ENCODE results near the gene CUBN. TPM values are rescaled to one million over a fixed set of nuclear protein-coding genes. Genes with fewer than 3 reads are reported as not detected.
"Not testable (repeated sequence)": the region's sequence is repeated elsewhere in the genome, so short reads cannot be mapped to it uniquely, and the experiment has no call there.

Gene CUBN
- total RNA-seq, 1 donor from 2014 or later = 1.0 TPM

DNA sequence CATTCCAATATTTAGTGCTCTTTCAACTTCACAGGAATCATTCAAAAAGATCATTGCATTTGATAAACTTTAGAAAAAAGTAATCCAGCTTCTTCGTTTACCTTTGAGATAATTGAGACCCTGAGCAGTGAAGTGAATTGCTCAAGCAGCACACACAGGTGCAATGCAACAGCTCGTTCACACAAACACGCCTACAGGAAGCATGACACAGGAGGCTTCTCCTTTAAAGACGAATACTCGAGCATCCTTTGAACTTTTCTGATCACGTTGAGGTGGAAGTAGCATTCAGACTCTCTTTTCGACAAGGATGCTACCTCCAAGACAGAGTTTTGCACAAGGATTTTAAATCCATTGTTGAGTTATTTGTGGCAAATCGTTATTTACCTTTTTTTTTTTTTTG is 294.4 kb downstream of the CUBN start:
- Mint-ChIP-seq H3K9me3 (peaks cover 4% of the 10 kb centered on the region), H3K27me3 (peaks cover 10% of the 10 kb centered on the region), H3K4me3 (no peak overlapping the region), H3K27ac (no peak overlapping the region), H3K36me3 (no peaks in the 10 kb centered on the region), H3K4me1 (ENCODE audit: unreplicated experiment) (peaks cover 6% of the 10 kb centered on the region)
- TF ChIP-seq CTCF (conservative IDR thresholded peaks at IDR 0.05) = no peak
- no peak for DNase-seq (ENCODE audit: extremely low spot score, unreplicated experiment)

DNA sequence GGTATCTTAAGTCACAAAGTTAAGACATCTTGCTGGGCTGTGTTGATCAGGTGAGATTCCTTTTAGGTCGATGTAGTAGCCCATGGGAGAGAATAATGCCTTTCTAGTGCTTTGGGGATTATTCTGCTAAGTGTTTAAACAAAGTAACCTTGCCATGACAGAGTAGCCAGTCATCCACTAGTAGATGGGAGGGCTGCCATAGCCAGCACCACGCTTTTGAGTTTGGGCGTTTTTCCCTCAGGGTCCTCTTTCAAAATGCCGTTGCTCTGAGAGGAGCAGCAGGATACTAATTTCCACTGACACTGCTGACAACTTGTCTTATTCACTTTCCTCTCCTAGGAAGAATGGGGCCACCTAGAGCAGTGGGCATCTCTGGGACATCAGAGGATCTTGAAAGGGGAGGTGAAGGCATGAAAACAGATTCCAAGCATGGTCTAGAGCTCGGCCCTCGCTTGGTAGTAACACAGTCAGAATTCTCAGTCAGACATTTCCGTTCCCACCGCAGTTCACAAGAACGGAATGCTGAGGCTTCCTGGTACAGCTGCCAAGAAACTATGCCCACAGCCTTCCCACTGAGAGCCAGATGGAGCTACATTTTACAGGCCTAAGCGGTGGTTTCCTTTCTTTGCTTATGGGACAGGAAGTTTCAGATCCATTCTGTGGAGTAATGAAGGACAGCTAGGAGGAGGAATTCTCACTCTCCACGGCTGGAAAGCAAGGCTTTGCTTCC is 297.1 kb downstream of the CUBN start:
- no peak for DNase-seq (ENCODE audit: extremely low spot score, unreplicated experiment)
- H3K4me1 Mint-ChIP-seq (ENCODE audit: unreplicated experiment) = peaks cover 14% of the 10 kb centered on the region
- TF ChIP-seq CTCF (conservative IDR thresholded peaks at IDR 0.05) = no peak
- H3K27ac Mint-ChIP-seq = no peak overlapping the region
- H3K4me3 Mint-ChIP-seq = no peak overlapping the region
- H3K36me3 Mint-ChIP-seq = no peaks in the 10 kb centered on the region
- peaks cover 7% of the 10 kb centered on the region for H3K27me3 Mint-ChIP-seq
- peaks cover 2% of the 10 kb centered on the region for H3K9me3 Mint-ChIP-seq

- no peak overlapping the region for H3K27ac Mint-ChIP-seq
- DNase-seq (ENCODE audit: extremely low spot score, unreplicated experiment) = no peak
Observed at GRCh38 chr10:16828701-16829175, 300.9 kb downstream of the CUBN start.

GRCh38 chr10:16828114-16828568 is 301.5 kb downstream of the CUBN start:
- DNase-seq (ENCODE audit: extremely low spot score, unreplicated experiment) = no peak
- peaks cover 4% of the 10 kb centered on the region for H3K9me3 Mint-ChIP-seq
- peak; percentile 84 for TF ChIP-seq CTCF (conservative IDR thresholded peaks at IDR 0.05)
- H3K4me1 Mint-ChIP-seq (ENCODE audit: unreplicated experiment) = peaks cover 14% of the 10 kb centered on the region
- no peak overlapping the region for H3K4me3 Mint-ChIP-seq
- peaks cover 3% of the 10 kb centered on the region for H3K27me3 Mint-ChIP-seq
- H3K27ac Mint-ChIP-seq = no peak overlapping the region
- no peaks in the 10 kb centered on the region for H3K36me3 Mint-ChIP-seq

More at GRCh38 chr10:16828701-16829175, 300.9 kb downstream of the CUBN start:
- Mint-ChIP-seq H3K27me3 (peaks cover 4% of the 10 kb centered on the region), H3K4me3 (no peak overlapping the region), H3K4me1 (ENCODE audit: unreplicated experiment) (peaks cover 14% of the 10 kb centered on the region), H3K36me3 (no peaks in the 10 kb centered on the region), H3K9me3 (no peaks in the 10 kb centered on the region)
- no peak for TF ChIP-seq CTCF (conservative IDR thresholded peaks at IDR 0.05)

DNA sequence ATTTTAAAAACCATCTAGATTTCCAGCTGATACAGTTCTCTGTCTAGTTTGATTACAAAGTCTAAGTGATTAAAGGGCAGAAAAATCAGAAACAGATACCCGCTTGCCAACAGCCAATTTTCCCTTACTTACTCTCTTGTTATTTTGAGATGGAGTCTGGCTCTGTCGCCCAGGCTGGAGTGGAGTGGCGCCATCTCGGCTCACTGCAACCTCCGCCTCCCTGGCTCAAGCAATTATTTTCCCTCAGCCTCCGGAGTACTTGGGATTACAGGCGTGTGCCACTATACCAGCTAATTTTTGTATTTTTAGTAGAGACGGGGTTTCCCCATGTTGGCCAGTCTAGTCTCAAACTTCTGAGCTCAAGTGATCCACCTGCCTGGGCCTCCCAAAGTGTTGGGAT is 302.1 kb downstream of the CUBN start:
- peaks cover 12% of the 10 kb centered on the region for H3K4me1 Mint-ChIP-seq (ENCODE audit: unreplicated experiment)
- H3K4me3 Mint-ChIP-seq; H3K27ac Mint-ChIP-seq; DNase-seq (ENCODE audit: extremely low spot score, unreplicated experiment); H3K27me3 Mint-ChIP-seq; H3K9me3 Mint-ChIP-seq; H3K36me3 Mint-ChIP-seq: not testable (repeated sequence)

GRCh38 chr10:16822726-16823360 is 306.8 kb downstream of the CUBN start:
- H3K4me1 Mint-ChIP-seq (ENCODE audit: unreplicated experiment) = peaks cover 15% of the 10 kb centered on the region
- DNase-seq (ENCODE audit: extremely low spot score, unreplicated experiment) = no peak
- H3K36me3 Mint-ChIP-seq = peaks cover 4% of the 10 kb centered on the region
- no peak overlapping the region for H3K27ac Mint-ChIP-seq
- peaks cover 5% of the 10 kb centered on the region for H3K27me3 Mint-ChIP-seq
- peaks cover 20% of the 10 kb centered on the region for H3K9me3 Mint-ChIP-seq
- H3K4me3 Mint-ChIP-seq = no peak overlapping the region
- TF ChIP-seq CTCF (conservative IDR thresholded peaks at IDR 0.05) = no peak
